GM12892 (cell line): Measurements from ENCODE around the gene PARD3.

Experiments used
- POLR2A ChIP-seq: IDR thresholded peaks from 2 replicates; pipeline ENCODE4 v1.6.1; 2011; ENCODE audit warnings: low read depth, low read length, control low read depth
- POLR2AphosphoS5 ChIP-seq: IDR thresholded peaks from 2 replicates; pipeline ENCODE4 v1.6.1; 2011; ENCODE audit warnings: low read depth, low read length, control low read depth
- TAF1 ChIP-seq: IDR thresholded peaks from 2 replicates; pipeline ENCODE4 v1.6.1; 2011; ENCODE audit warnings: low read depth, mild to moderate bottlenecking, control low read depth, low read length, borderline replicate concordance

- no peak for TF ChIP-seq POLR2A
- no peak for TF ChIP-seq TAF1
- TF ChIP-seq POLR2AphosphoS5: no peak
Observed at GRCh38 chr10:34126371-34127151, 688.5 kb downstream of the PARD3 start.
